ENCODE results near the gene ETV3.

DNA sequence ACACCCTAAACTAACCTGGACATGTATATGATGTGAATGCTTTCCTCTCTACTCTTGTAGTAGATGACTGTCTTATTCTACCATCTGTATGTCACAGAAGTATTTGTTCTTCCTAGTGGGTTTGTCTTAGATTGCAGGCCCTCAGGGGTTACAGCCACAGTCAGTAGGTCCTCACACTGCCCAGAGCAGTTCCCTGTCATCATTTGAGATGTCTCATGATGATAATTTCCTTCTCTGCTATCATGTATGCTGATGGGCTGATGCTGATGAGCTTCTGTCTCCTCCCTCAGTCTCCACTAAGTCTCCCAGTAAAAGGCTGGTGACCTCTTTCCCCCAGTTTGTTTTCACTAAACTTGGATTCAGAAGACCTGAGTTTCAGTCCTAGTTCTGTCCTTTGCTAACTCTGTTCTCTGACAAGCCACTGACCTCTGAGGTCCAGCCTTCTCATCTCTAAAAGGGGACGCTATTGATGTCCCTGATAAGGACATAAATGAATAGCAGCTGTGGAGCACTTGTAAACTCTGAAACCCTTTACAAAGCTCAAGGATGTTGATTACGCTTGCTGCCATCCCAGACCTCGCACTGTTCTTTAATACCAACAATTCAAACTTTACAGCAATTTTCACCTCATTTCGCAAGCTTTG is 3.1 kb upstream of the ETV3 start:
- TF ChIP-seq POLR2AphosphoS5 (IDR thresholded peaks at IDR 0.05) = no peak
- no peak for TF ChIP-seq CTCF (IDR thresholded peaks at IDR 0.05)
- TF ChIP-seq POLR2A (IDR thresholded peaks at IDR 0.05) = no peak
- TF ChIP-seq EP300 (IDR thresholded peaks at IDR 0.05; ENCODE audit: low read depth) = no peak
